NCI-H524 treated with DMSO at 0.1 percent for 48 hours (cell line): ENCODE data around the gene NFIB.

ENCODE experiments used
- DNase-seq: peaks from one replicate; lab custom pipeline; 2025; lab: John Stamatoyannopoulos, UW

The NFIB gene

DNA sequence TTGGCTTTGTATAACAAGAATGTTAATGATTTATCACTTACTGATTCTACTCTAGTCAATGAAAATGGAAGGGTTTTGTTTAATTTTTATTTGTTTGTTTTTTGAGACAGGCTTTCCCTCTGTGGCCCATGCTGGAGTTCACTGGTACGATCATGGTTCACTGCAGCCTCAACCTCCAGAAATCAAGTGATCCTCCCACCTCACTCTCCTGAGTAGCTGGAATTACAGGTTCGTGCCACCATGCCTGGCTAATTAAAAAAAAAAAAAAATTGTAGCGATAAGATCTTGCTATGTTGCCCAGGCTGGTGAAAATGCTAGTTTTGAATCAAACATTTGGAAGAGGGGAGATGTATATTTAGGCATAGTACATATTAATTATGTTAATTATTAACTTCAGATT lies 209.4 kb downstream of the NFIB start:
- DNase-seq: no peak

DNA sequence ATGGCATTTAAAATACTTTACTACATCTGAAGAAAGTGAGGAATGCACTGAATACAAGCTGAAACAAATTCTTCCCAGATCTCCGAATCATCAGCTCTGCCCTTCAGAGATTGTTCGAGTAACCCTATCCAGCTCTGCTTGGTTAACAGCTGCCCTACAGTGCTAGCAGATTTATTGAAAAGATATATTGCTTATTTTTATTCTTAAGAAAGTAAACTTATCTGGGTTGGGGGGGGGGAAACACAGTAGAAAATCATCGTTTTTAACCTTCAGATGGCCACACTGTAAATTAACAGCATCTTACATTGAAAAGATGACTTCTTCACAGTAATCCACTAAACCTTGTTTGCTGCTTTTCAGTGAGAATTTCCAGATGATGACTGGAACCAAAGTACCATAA lies 210.8 kb downstream of the NFIB start:
- no peak for DNase-seq

GRCh38 chr9:14099737-14100136 lies 214.2 kb downstream of the NFIB start:
- DNase-seq: no peak

- DNase-seq: no peak
Observed at GRCh38 chr9:14098486-14099180, 215.3 kb downstream of the NFIB start.

DNA sequence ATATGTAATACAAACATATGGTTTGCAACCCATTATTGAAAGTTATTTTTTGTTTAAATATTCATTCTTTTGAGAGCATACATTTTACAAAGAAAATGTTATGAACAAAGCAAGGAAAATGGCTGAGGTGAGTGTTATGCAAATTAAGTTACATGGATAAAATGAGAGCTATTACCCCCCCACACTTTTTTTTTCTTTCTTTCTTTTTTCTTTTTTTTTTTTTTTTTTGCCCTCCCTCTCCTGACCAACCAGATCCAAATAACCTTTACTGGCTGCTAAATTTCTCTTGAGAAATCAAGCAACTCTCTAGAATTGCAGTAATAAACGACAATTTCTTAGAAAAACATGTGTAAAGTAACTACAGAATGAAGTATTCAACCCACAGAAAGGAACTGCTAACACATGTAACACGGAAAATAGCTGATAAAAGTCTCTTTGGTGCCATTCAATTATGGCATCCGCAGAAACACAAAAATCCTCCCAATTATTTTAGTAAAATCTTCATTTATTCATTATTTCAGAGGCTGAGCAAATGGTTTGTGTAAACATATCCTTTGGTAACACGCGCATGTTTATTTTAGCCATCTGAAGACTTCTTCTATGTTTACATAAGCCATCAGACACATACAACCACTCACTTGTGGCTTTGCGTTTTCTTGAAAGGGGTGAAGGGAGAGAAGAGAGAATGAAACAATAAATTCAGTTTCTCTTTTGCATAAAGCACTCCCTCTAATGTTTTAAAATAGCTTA lies 216.1 kb downstream of the NFIB start:
- DNase-seq: no peak

DNA sequence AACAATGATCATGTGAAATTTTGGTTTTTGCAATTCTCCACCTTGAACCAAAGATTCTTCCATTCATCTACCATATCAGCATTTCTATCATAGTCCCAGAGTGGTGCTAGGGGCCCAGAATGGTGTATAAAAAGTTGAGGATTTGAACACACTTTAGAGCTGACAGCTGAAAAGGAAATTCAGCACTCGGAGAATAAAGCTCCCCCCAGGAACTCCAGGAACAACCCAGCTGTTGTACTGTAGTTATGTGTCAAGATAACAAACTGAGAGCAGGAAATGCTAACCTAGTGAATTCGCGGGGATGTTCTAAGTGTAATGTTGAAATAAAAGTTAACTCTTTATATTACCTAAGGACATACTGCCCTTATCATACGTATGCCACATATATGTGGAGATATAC lies 216.7 kb downstream of the NFIB start:
- no peak for DNase-seq

GRCh38 chr9:14096258-14096922 lies 217.6 kb downstream of the NFIB start:
- DNase-seq: peak; percentile 83

GRCh38 chr9:14095277-14095676 lies 218.7 kb downstream of the NFIB start:
- DNase-seq: no peak

DNA sequence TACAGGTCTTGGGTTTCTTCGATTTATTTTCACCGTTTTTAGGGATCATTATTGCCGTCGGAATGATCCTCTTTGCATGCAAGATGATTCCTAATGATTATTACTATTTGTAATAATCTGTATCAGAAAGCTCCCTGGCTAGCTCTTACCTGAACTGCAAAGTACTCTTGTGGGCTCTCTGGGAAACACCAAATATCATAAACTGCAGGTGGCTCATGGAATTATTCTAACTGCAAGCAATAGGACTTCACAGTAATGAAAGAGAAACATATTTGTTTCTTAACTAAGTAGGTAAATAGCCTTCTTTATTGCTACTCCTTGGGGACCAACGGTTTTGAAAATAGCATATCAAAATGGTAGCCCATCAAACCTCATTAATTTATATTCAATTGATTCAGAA lies 219.4 kb downstream of the NFIB start:
- DNase-seq: no peak

GRCh38 chr9:14092344-14092743 lies 221.6 kb downstream of the NFIB start:
- DNase-seq: no peak

- DNase-seq: no peak
Observed at GRCh38 chr9:14089051-14089803, 224.7 kb downstream of the NFIB start.

DNA sequence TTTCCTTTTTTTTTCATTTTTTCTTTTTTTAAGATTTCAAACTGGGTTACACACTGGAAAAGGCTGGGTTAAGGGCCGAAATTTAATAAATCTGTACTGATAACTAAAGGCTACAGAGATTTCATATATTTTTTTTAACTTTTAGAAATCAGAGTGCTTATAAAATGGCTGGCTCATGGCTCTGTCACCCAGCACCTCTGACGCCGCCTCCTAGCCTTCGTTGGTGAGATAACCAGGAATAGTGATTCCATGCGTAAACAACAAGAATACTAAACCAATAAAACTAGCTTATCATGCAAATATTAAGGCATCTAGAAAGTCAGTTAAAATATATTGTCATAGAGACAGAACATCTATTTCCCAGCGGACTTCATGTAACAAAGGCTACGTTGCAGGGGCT lies 226.4 kb downstream of the NFIB start:
- no peak for DNase-seq

- no peak for DNase-seq
Observed at GRCh38 chr9:14086495-14086894, 227.4 kb downstream of the NFIB start.

- DNase-seq: no peak
Observed at GRCh38 chr9:14085810-14086209, 228.1 kb downstream of the NFIB start.

- no peak for DNase-seq
Observed at GRCh38 chr9:14084867-14085266, 229.1 kb downstream of the NFIB start.

- DNase-seq: no peak
Observed at GRCh38 chr9:14083366-14083765, 230.6 kb downstream of the NFIB start.

DNA sequence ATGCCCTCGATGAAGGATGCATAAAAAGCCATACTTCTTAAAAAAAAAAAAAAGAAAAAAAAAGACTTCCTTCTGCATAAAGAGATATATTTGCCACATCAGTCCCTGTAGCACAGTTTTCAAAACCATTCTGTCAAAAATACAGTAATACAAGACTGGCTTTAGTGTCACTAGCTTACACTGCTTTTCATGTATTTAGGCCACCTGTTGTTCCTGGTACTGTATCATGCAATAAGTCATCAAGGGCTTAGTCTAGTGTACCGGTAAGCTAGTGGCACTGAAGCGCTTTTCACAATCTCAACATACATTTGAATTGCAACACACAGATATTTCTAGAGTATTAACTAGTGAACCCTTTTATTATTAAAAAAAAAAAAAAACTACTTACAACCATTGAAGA lies 231.2 kb downstream of the NFIB start:
- DNase-seq: no peak

- no peak for DNase-seq
Observed at GRCh38 chr9:14081745-14082144, 232.2 kb downstream of the NFIB start.

GRCh38 chr9:14080959-14081542 lies 232.9 kb downstream of the NFIB start:
- DNase-seq: no peak

DNA sequence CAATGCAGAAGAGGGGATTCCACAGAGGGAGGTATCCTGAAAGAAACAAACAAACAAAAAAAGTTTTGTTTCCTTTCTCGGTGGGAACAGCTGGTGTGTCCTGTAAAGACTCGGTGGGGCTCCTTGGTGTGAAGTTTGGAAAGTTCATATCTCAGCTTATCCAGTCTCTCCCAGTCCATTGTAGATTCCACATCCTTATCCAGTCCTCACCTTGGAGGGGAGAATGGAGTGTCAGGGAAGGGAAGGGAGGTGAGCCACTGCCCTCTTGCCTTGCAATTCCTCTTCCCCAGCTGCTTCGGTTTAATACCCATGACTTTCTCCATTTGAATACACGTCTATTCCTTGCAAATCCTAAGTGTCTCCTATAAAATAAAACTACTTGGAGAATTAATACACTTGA lies 234.5 kb downstream of the NFIB start:
- DNase-seq: no peak

- no peak for DNase-seq
Observed at GRCh38 chr9:14077672-14078071, 236.3 kb downstream of the NFIB start.

- DNase-seq: no peak
Observed at GRCh38 chr9:14075218-14075617, 238.7 kb downstream of the NFIB start.
